ENCODE results near the gene ITGB2. TPM values are rescaled to one million over a fixed set of nuclear protein-coding genes. Genes with fewer than 3 reads are reported as not detected.

ITGB2 gene
- 24.8 and 29.3 TPM in 2 replicates for total RNA-seq (2022)
- Bru-seq, nascent RNA: percentile 49 among the genes with signal in this experiment
- BruChase-seq, experiment 1, labeled RNA remaining after a 6-hour chase: percentile 68 among the genes with signal in this experiment
- BruChase-seq, experiment 2, labeled RNA remaining after a 2-hour chase: percentile 58 among the genes with signal in this experiment
- long read RNA-seq, transcript ITGB2-205 (17 exons, 3,178 nt): minor isoform, 11 of 94 reads
- long read RNA-seq, transcript ITGB2-203 (16 exons, 2,913 nt): major isoform, 34 of 94 reads
- long read RNA-seq, partial matches to known transcripts: 11 of 94 reads
- long read RNA-seq, other reads (novel, unspliced or antisense): 33 of 94 reads

DNA sequence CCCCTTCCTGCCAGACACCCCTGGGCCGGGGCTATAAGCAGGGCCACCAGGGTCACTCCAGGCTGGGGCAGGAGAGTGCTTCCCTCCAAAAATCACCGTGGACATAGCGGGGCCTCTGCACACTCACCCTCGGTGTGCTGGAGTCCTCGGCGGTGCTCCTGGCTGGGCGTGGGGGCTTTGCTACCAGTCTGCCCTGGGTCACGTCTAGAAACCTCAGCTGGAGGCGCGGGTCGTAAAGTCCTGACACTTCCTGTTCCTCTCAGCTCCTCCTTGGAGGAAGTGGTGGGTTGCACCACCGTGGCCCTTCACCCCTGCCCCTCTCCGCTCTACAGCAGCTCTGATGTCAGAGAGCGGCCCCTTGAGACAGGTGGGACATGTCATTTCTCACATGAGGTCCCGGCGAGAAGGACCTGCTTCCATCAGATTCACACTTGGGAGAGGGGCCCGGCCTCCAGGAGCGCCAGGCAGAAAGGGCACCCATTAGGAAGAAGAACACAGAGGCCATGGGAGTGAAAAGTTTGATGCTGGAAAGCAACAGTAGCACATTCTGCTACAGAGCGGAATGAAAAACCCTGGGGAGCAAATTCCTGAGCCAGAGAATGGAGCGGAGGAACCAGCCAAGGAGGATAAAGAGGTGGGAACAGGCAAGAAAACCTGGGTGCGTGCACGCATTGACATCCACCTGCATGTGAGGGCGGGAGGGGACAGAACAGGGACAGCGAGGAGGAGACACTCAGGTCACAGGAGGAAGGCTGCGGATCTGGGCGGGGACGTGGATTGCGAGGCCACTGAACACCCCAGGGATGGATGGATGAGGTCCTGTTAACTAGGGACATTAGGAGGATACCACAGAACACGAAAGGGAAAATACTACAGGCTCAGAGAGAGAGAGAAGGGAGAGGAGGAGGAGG lies at the start of gene ITGB2:
ITGB2 (minus strand) TSS at position 206 of the 911 bp plus-strand sequence. CDS start 10,117 bp downstream, outside the sequence.
- H3K4me3 Mint-ChIP-seq (ENCODE audit: unreplicated experiment): no peak within 1 kb of the TSS

GRCh38 chr21:44969931-44970755 lies 49.4 kb upstream of the ITGB2 start:
- Mint-ChIP-seq H3K36me3 (ENCODE audit: insufficient read depth, unreplicated experiment) (no peaks in the 10 kb centered on the region), H3K4me1 (ENCODE audit: insufficient read depth, unreplicated experiment) (no peaks in the 10 kb centered on the region), H3K27me3 (ENCODE audit: insufficient read depth, unreplicated experiment) (no peaks in the 10 kb centered on the region), H3K4me3 (ENCODE audit: unreplicated experiment) (no peak overlapping the region), H3K27ac (ENCODE audit: low read depth, unreplicated experiment) (no peak overlapping the region), H3K9me3 (ENCODE audit: unreplicated experiment) (no peaks in the 10 kb centered on the region)
- no peak for TF ChIP-seq CTCF (IDR thresholded peaks at IDR 0.05; ENCODE audit: unreplicated experiment)
- ChIA-PET CTCF (interaction anchor here (0.7 to 1.8 kb wide), 5 partner anchors 15 to 170 kb away, joined by 3 to 7 read pairs (median 5); no protein-coding TSS in a partner anchor), POLR2A (interaction anchor here (0.6 kb wide), 1 partner anchor 394 kb away, joined by 3 read pairs; no protein-coding TSS in a partner anchor)
- DNase-seq (ENCODE audit: unreplicated experiment): no peak
- BruUV-seq (replicated peaks): no TSS peak
- intact Hi-C loops (cut with micrococcal nuclease): no loop called here

More for the DNA sequence above, at the start of gene ITGB2:
- intact Hi-C loops (cut with micrococcal nuclease): no loop called here
- peaks cover 7% of the 10 kb centered on the region for H3K36me3 Mint-ChIP-seq (ENCODE audit: insufficient read depth, unreplicated experiment)
- BruUV-seq (replicated peaks): no TSS peak
- no peak for DNase-seq (ENCODE audit: unreplicated experiment)
- H3K27me3 Mint-ChIP-seq (ENCODE audit: insufficient read depth, unreplicated experiment): no peaks in the 10 kb centered on the region
- H3K9me3 Mint-ChIP-seq (ENCODE audit: unreplicated experiment): no peaks in the 10 kb centered on the region
- no peak for TF ChIP-seq CTCF (IDR thresholded peaks at IDR 0.05; ENCODE audit: unreplicated experiment)
- H3K27ac Mint-ChIP-seq (ENCODE audit: low read depth, unreplicated experiment): no peak within 1 kb of the TSS
- ChIA-PET POLR2A (no interaction called here), CTCF (no interaction called here)
- peaks cover 31% of the 10 kb centered on the region for H3K4me1 Mint-ChIP-seq (ENCODE audit: insufficient read depth, unreplicated experiment)

- no TSS peak for BruUV-seq (replicated peaks)
- intact Hi-C loops (cut with micrococcal nuclease): no loop called here
- POLR2A ChIA-PET: no interaction called here
- Mint-ChIP-seq H3K4me3 (ENCODE audit: unreplicated experiment) (no peak overlapping the region), H3K36me3 (ENCODE audit: insufficient read depth, unreplicated experiment) (peaks cover 2% of the 10 kb centered on the region), H3K9me3 (ENCODE audit: unreplicated experiment) (no peaks in the 10 kb centered on the region), H3K4me1 (ENCODE audit: insufficient read depth, unreplicated experiment) (no peaks in the 10 kb centered on the region), H3K27me3 (ENCODE audit: insufficient read depth, unreplicated experiment) (no peaks in the 10 kb centered on the region), H3K27ac (ENCODE audit: low read depth, unreplicated experiment) (no peak overlapping the region)
- no peak for TF ChIP-seq CTCF (IDR thresholded peaks at IDR 0.05; ENCODE audit: unreplicated experiment)
- no peak for DNase-seq (ENCODE audit: unreplicated experiment)
- CTCF ChIA-PET: interaction anchor here (0.9 to 1.8 kb wide), 3 partner anchors 14 to 171 kb away, joined by 3 to 7 read pairs (median 5); no protein-coding TSS in a partner anchor
Observed at GRCh38 chr21:44969066-44969670, 48.5 kb upstream of the ITGB2 start.

Data from MCF 10A (cell line).